Endothelial cell of umbilical vein (primary cell): ENCODE results near the gene COL5A1. TPM values are rescaled to one million over a fixed set of nuclear protein-coding genes. Genes with fewer than 3 reads are reported as not detected.

ENCODE experiments used
- BruUV-seq: library from RNA; stranded (reverse); fragments of 400-500 nt; replicated peaks from 2 replicates; lab custom pipeline; 2021; lab: Mats Ljungman, UMichigan
- CTCF ChIA-PET: fragments of 300-600, 350-600 bp; sonication (Branson Sonifier 250); formaldehyde crosslinking; loops from one replicate; lab custom pipeline; 2021; ENCODE audit warnings: antibody characterized with exemption, inconsistent platforms; lab: Charles Lee
- POLR2A ChIA-PET: fragments of 300-600, 350-600 bp; sonication (Branson Sonifier 250); formaldehyde crosslinking; loops from one replicate; lab custom pipeline; 2021; ENCODE audit warnings: antibody characterized with exemption, inconsistent platforms; lab: Charles Lee
- DNase-seq: peaks from one replicate; pipeline ENCODE4 v3.0.0-alpha.2; 2011; ENCODE audit warnings: low read depth, low spot score
- FAIRE-seq: peaks from 2 replicates; lab custom pipeline; 2011; peaks lifted over from hg19 to GRCh38; lab: Jason Lieb, UNC
- H2AFZ ChIP-seq: 2 replicates; pipeline ENCODE4 v1.6.0; 2012; ENCODE audit warnings: low read depth, low read length, control low read depth, inconsistent platforms
- H3K27ac ChIP-seq: 2 replicates; pipeline ENCODE4 v1.5.1; 2011; ENCODE audit warnings: low read depth, mild to moderate bottlenecking, control low read depth, low read length, moderate library complexity; ENCODE audit not compliant: insufficient read depth
- H3K27me3 ChIP-seq, 2 experiments: 2 replicates each; pipeline versions ENCODE4 v1.6.0 to v1.6.1; 2011; ENCODE audit warnings: low read length in 2 of 2, mixed read lengths in 1 of 2; ENCODE audit not compliant: control insufficient read depth in 2 of 2, insufficient read depth in 2 of 2
- H3K36me3 ChIP-seq, 2 experiments: 2 replicates in 1 of 2; 3 replicates in 1 of 2; pipeline ENCODE4 v1.5.1; 2011; ENCODE audit warnings: low read length in 2 of 2, mild to moderate bottlenecking in 1 of 2, moderate library complexity in 1 of 2; ENCODE audit not compliant: control insufficient read depth in 2 of 2, insufficient read depth in 2 of 2; ENCODE audit errors: extremely low read depth in 1 of 2
- H3K4me1 ChIP-seq: 3 replicates; pipeline ENCODE4 v1.5.1; 2011; ENCODE audit warnings: mild to moderate bottlenecking, low read length; ENCODE audit not compliant: control insufficient read depth, insufficient read depth; ENCODE audit errors: extremely low read depth
- H3K4me2 ChIP-seq: 2 replicates; pipeline ENCODE4 v1.6.1; 2011; ENCODE audit warnings: low read length, control low read depth, mixed read lengths; ENCODE audit not compliant: insufficient read depth
- H3K4me3 ChIP-seq, 3 experiments: fragments of 200-600 bp in 1 of 3; sonication (generic), shearing (Covaris generic) in 1 of 3; replicated peaks in 1 of 3; 2 replicates each; pipeline ENCODE4 v1.5.1; 2011 to 2016; ENCODE audit warnings: control low read depth in 3 of 3, low read length in 3 of 3, mild to moderate bottlenecking in 2 of 3, inconsistent platforms in 1 of 3, low read depth in 1 of 3, moderate library complexity in 1 of 3; ENCODE audit not compliant: insufficient read depth in 1 of 3
- H3K79me2 ChIP-seq: 2 replicates; pipeline ENCODE4 v1.6.0; 2012; ENCODE audit warnings: low read length, inconsistent platforms; ENCODE audit not compliant: control insufficient read depth, insufficient read depth
- H3K9ac ChIP-seq: replicated peaks from 2 replicates; pipeline ENCODE3; 2011; ENCODE audit warnings: low read length, control low read depth; ENCODE audit not compliant: insufficient read depth; ENCODE audit errors: extremely low read depth
- H3K9me1 ChIP-seq: replicated peaks from 3 replicates; pipeline ENCODE4 v1.6.0; 2011; ENCODE audit warnings: mild to moderate bottlenecking, low read length; ENCODE audit not compliant: control insufficient read depth, insufficient read depth; ENCODE audit errors: extremely low read depth
- H3K9me3 ChIP-seq: replicated peaks from 2 replicates; pipeline ENCODE4 v1.5.1; 2012; ENCODE audit warnings: low read length, inconsistent platforms; ENCODE audit not compliant: control insufficient read depth, insufficient read depth
- H4K20me1 ChIP-seq: replicated peaks from 2 replicates; pipeline ENCODE3; 2011; ENCODE audit warnings: mild to moderate bottlenecking, low read length; ENCODE audit not compliant: control insufficient read depth, insufficient read depth; ENCODE audit errors: extremely low read depth
- CTCF ChIP-seq, 2 donors: IDR thresholded peaks; 1 replicate in 1 of 2; 2 replicates in 1 of 2; pipeline ENCODE4 v1.5.1; 2011; ENCODE audit warnings: low read length in 2 of 2, mild to moderate bottlenecking in 2 of 2, moderate library complexity in 2 of 2, control low read depth in 1 of 2, inconsistent platforms in 1 of 2, low read depth in 1 of 2; ENCODE audit not compliant: insufficient read depth in 1 of 2; ENCODE audit errors: extremely low read depth in 1 of 2
- EZH2 ChIP-seq: IDR thresholded peaks from 2 replicates; pipeline ENCODE4 v1.6.1; 2012; ENCODE audit warnings: borderline replicate concordance, low read depth, mild to moderate bottlenecking, moderate library complexity, low read length, inconsistent platforms; ENCODE audit not compliant: severe bottlenecking
- FOS ChIP-seq: IDR thresholded peaks from 2 replicates; pipeline ENCODE4 v1.6.1; 2011; ENCODE audit warnings: mild to moderate bottlenecking, low read length, moderate library complexity, borderline replicate concordance; ENCODE audit not compliant: insufficient read depth
- GATA2 ChIP-seq: IDR thresholded peaks from 2 replicates; pipeline ENCODE4 v1.7.0; 2011; ENCODE audit warnings: low read depth, mild to moderate bottlenecking, moderate library complexity, mixed read lengths, low read length; ENCODE audit not compliant: insufficient read length, insufficient read depth
- JUN ChIP-seq: IDR thresholded peaks from 2 replicates; pipeline ENCODE4 v1.6.1; 2011; ENCODE audit warnings: borderline replicate concordance, low read depth; ENCODE audit not compliant: insufficient read length, insufficient read depth
- MAX ChIP-seq: IDR thresholded peaks from 2 replicates; pipeline ENCODE4 v1.6.1; 2011; ENCODE audit not compliant: insufficient read depth, insufficient read length
- MYC ChIP-seq: IDR thresholded peaks from one replicate; pipeline ENCODE4 v1.6.1; 2011; ENCODE audit warnings: mild to moderate bottlenecking, low read depth, low read length
- POLR2A ChIP-seq: IDR thresholded peaks from 2 replicates; pipeline ENCODE4 v1.6.1; 2012; ENCODE audit warnings: low read depth, mild to moderate bottlenecking, control low read depth, low read length
- POLR2AphosphoS5 ChIP-seq: IDR thresholded peaks from 2 replicates; pipeline ENCODE4 v1.6.1; 2012; ENCODE audit warnings: low read depth, mild to moderate bottlenecking, control low read depth, low read length, moderate library complexity; ENCODE audit not compliant: insufficient read depth
- dilution Hi-C: fragments of 300-500 bp; cut with MboI; formaldehyde crosslinking; loops from one replicate; pipeline ENCODE4 v1.15.0; 2019; ENCODE audit warnings: low sequenced_read_pairs; ENCODE audit not compliant: extremely low pct_ligation_motif_present
- intact Hi-C: fragments of 100-400 bp; cut with micrococcal nuclease; formaldehyde crosslinking; loops from one replicate; pipeline ENCODE4 v1.10.0; 2022
- polyA plus RNA-seq, 4 experiments: library from polyadenylated mRNA; depleted of rRNA in 3 of 4; stranded (reverse) in 3 of 4; unstranded in 1 of 4; fragments of >200 nt; gene quantifications; 2 replicates each; pipeline versions ENCODE4 v1.2.1 to v1.2.3, GENCODE V29; 2011 to 2012; ENCODE audit warnings: missing spikeins in 1 of 4
- total RNA-seq: library from RNA; stranded (reverse); gene quantifications from 2 replicates; pipeline ENCODE4 v1.2.3, GENCODE V29; 2021

Gene COL5A1
- total and polyA plus RNA-seq, 2 donors (not counting 3 experiments of a cell fraction or from before 2014, with no cell fraction given), result 97.4 to 175 TPM

GRCh38 chr9:134843740-134844139 lies 202.1 kb downstream of the COL5A1 start:
- Histone ChIP-seq H3K4me3 (no peak overlapping the region), H3K4me1 (no peaks in the 10 kb centered on the region), H3K79me2 (no peaks in the 10 kb centered on the region), H3K27ac (no peak overlapping the region), H3K36me3 (peaks cover 0 to 13% of the 10 kb centered on the region in 2 experiments), H3K9me3 (no peaks in the 10 kb centered on the region), H3K4me2 (no peak overlapping the region), H3K9ac (no peak overlapping the region), H4K20me1 (no peaks in the 10 kb centered on the region), H3K9me1 (no peaks in the 10 kb centered on the region), H2AFZ (no peak overlapping the region), H3K27me3 (no peaks in the 10 kb centered on the region)
- POLR2A ChIA-PET, result no interaction called here
- no TSS peak for BruUV-seq
- FAIRE-seq (no peak), DNase-seq (no peak)
- intact Hi-C loops (no loop called here), dilution Hi-C loops (no loop called here)
- TF ChIP-seq CTCF (IDR thresholded peaks at IDR 0.05; ENCODE audit: extremely low read depth in 1 of 2, insufficient read depth in 1 of 2, low read depth in 1 of 2, low read length in 2 of 2) (no peak), EZH2 (no peak), GATA2 (no peak), POLR2A (no peak), MYC (no peak), MAX (no peak), JUN (no peak), POLR2AphosphoS5 (no peak), FOS (no peak)
- CTCF ChIA-PET, result no interaction called here
